CD14-positive monocyte (primary cell): Measurements from ENCODE around the gene ATP2C1. TPM values are rescaled to one million over a fixed set of nuclear protein-coding genes. Genes with fewer than 3 reads are reported as not detected.

Source experiments
- DNase-seq, 3 donors: peaks; one replicate each; pipeline ENCODE4 v3.0.0-alpha.2; 2011 to 2022
- H2AFZ ChIP-seq: 2 replicates; pipeline ENCODE4 v1.6.0; 2012; ENCODE audit warnings: mild to moderate bottlenecking, low read depth, low read length, inconsistent platforms; ENCODE audit not compliant: insufficient read depth, poor library complexity, severe bottlenecking
- H3K27ac ChIP-seq, 2 donors: 1 replicate in 1 of 2; 2 replicates in 1 of 2; pipeline ENCODE4 v1.5.1; 2012 to 2013; ENCODE audit warnings: low read length in 2 of 2, control low read depth in 1 of 2, inconsistent platforms in 1 of 2, low read depth in 1 of 2, mild to moderate bottlenecking in 1 of 2
- H3K27me3 ChIP-seq, 2 donors: one replicate each; pipeline versions ENCODE4 v1.6.0 to v1.6.1; 2011 to 2013; ENCODE audit warnings: low read length in 2 of 2; ENCODE audit not compliant: control insufficient read depth in 2 of 2, insufficient read depth in 2 of 2
- H3K36me3 ChIP-seq, 2 donors: replicated peaks in 1 of 2; 1 replicate in 1 of 2; 2 replicates in 1 of 2; pipeline versions ENCODE4 v1.5.1 to v1.6.1; 2012 to 2013; ENCODE audit warnings: low read length in 2 of 2, control low read depth in 1 of 2, inconsistent platforms in 1 of 2, mild to moderate bottlenecking in 1 of 2; ENCODE audit not compliant: insufficient read depth in 2 of 2, control insufficient read depth in 1 of 2
- H3K4me1 ChIP-seq, 2 donors: 1 replicate in 1 of 2; 2 replicates in 1 of 2; pipeline versions ENCODE4 v1.5.1 to v1.6.1; 2012 to 2013; ENCODE audit warnings: low read length in 2 of 2, control low read depth in 1 of 2, inconsistent platforms in 1 of 2, mild to moderate bottlenecking in 1 of 2, moderate library complexity in 1 of 2; ENCODE audit not compliant: insufficient read depth in 2 of 2, control insufficient read depth in 1 of 2
- H3K4me2 ChIP-seq: replicated peaks from 2 replicates; pipeline ENCODE3; 2012; ENCODE audit warnings: low read length, moderate library complexity, mild to moderate bottlenecking; ENCODE audit not compliant: poor library complexity, severe bottlenecking; ENCODE audit errors: extremely low read depth
- H3K4me3 ChIP-seq, 3 experiments: fragments of 200-600 bp in 1 of 3; sonication (generic) in 1 of 3; replicated peaks in 1 of 3; 1 replicate in 2 of 3; 2 replicates in 1 of 3; pipeline ENCODE4 v1.5.1; 2011 to 2013; ENCODE audit warnings: low read length in 3 of 3, mild to moderate bottlenecking in 3 of 3, control low read depth in 2 of 3, low read depth in 2 of 3, inconsistent platforms in 1 of 3, moderate library complexity in 1 of 3
- H3K79me2 ChIP-seq: 2 replicates; pipeline ENCODE4 v1.6.0; 2012; ENCODE audit warnings: mild to moderate bottlenecking, control low read depth, inconsistent platforms, low read length, moderate library complexity; ENCODE audit not compliant: insufficient read depth
- H3K9ac ChIP-seq: 2 replicates; pipeline ENCODE4 v1.6.0; 2017; ENCODE audit warnings: low read length, mild to moderate bottlenecking; ENCODE audit not compliant: insufficient read depth, poor library complexity, severe bottlenecking
- H3K9me3 ChIP-seq, 2 donors: replicated peaks in 1 of 2; 1 replicate in 1 of 2; 2 replicates in 1 of 2; pipeline versions ENCODE4 v1.5.1 to v1.6.1; 2012 to 2013; ENCODE audit warnings: low read length in 2 of 2, control low read depth in 1 of 2; ENCODE audit not compliant: control insufficient read depth in 1 of 2, insufficient read depth in 1 of 2
- H4K20me1 ChIP-seq: 2 replicates; pipeline ENCODE4 v1.6.0; 2012; ENCODE audit warnings: mild to moderate bottlenecking, low read length, control low read depth, moderate library complexity; ENCODE audit not compliant: insufficient read depth
- H3K27ac Mint-ChIP-seq, 7 donors: one replicate each; pipeline ENCODE4 v1.8.0; 2020; ENCODE audit warnings: mild to moderate bottlenecking in 7 of 7, mixed read lengths in 7 of 7, moderate library complexity in 6 of 7, inconsistent platforms in 2 of 7
- H3K27me3 Mint-ChIP-seq, 3 donors: one replicate each; pipeline ENCODE4 v1.8.0; 2021 to 2022; ENCODE audit warnings: low read depth in 3 of 3, mild to moderate bottlenecking in 3 of 3, mixed read lengths in 3 of 3, moderate library complexity in 3 of 3, inconsistent platforms in 1 of 3
- H3K36me3 Mint-ChIP-seq, 2 donors: one replicate each; pipeline ENCODE4 v1.8.0; 2020; ENCODE audit warnings: mixed read lengths in 2 of 2, inconsistent platforms in 1 of 2, mild to moderate bottlenecking in 1 of 2
- H3K4me1 Mint-ChIP-seq: one replicate; pipeline ENCODE4 v1.8.0; 2020; ENCODE audit warnings: mild to moderate bottlenecking, mixed read lengths
- H3K4me3 Mint-ChIP-seq, 2 donors: one replicate each; pipeline ENCODE4 v1.8.0; 2020; ENCODE audit warnings: mild to moderate bottlenecking in 2 of 2, mixed read lengths in 2 of 2, moderate library complexity in 1 of 2
- H3K9me3 Mint-ChIP-seq, 7 donors: one replicate each; pipeline ENCODE4 v1.8.0; 2020 to 2022; ENCODE audit warnings: mixed read lengths in 7 of 7, mild to moderate bottlenecking in 6 of 7, moderate library complexity in 6 of 7, inconsistent platforms in 2 of 7
- CTCF ChIP-seq: fragments of 200-600 bp; IDR thresholded peaks from one replicate; pipeline ENCODE4 v1.8.0; 2022; ENCODE audit warnings: antibody characterized with exemption, mild to moderate bottlenecking
- WGBS: methylation state at CpG from one replicate; pipeline ENCODE4 v1.1.5; 2013; ENCODE audit warnings: missing lambda C conversion rate; ENCODE audit not compliant: insufficient coverage; 5-methylcytosine and 5-hydroxymethylcytosine counted together
- intact Hi-C, 2 donors: fragments of 100-400 bp; cut with micrococcal nuclease; formaldehyde crosslinking; loops; one replicate each; pipeline versions ENCODE4 v1.15.0 to v1.15.1; 2023
- polyA plus RNA-seq, 3 donors: library from polyadenylated mRNA; depleted of rRNA in 1 of 3; unstranded in 2 of 3; stranded (reverse) in 1 of 3; fragments of 300-500 nt in 2 of 3; fragments of >200 nt in 1 of 3; fragmentation: Illumina TruSeq in 2 of 3; gene quantifications; 1 replicate in 2 of 3; 2 replicates in 1 of 3; pipeline ENCODE4 v1.2.3, GENCODE V29; 2012 to 2021

ATP2C1 gene
- polyA plus RNA-seq, 3 donors, result 11.7 to 22.0 (median 12.2) TPM

GRCh38 chr3:131007256-131007655 lies 113.4 kb downstream of the ATP2C1 start:
- no peak for TF ChIP-seq CTCF
- Mint-ChIP-seq H3K27me3 (no peaks in the 10 kb centered on the region), H3K36me3 (peaks cover 47 to 52% of the 10 kb centered on the region in 2 donors), H3K27ac (peak overlapping the region in 1 of 7 donors; percentile 54), H3K4me1 (peaks cover 6% of the 10 kb centered on the region), H3K9me3 (no peaks in the 10 kb centered on the region), H3K4me3 (no peak overlapping the region)
- Histone ChIP-seq H2AFZ (no peak overlapping the region), H3K4me2 (no peak overlapping the region), H3K4me3 (no peak overlapping the region), H3K27me3 (no peaks in the 10 kb centered on the region), H3K9ac (no peak overlapping the region), H3K36me3 (peaks cover 15 to 68% of the 10 kb centered on the region in 2 donors), H3K9me3 (no peaks in the 10 kb centered on the region), H4K20me1 (no peaks in the 10 kb centered on the region), H3K79me2 (no peaks in the 10 kb centered on the region), H3K4me1 (no peaks in the 10 kb centered on the region), H3K27ac (no peak overlapping the region)
- no peak for DNase-seq
- intact Hi-C loops, result no loop called here
- 96% methylated on average over 2 of the region's 2 CpGs for WGBS

- no peaks in the 10 kb centered on the region for H3K4me1 ChIP-seq
- no peak for TF ChIP-seq CTCF
- Mint-ChIP-seq H3K27me3 (no peaks in the 10 kb centered on the region), H3K36me3 (peaks cover 48 to 56% of the 10 kb centered on the region in 2 donors), H3K4me3 (no peak overlapping the region), H3K9me3 (no peaks in the 10 kb centered on the region), H3K27ac (no peak overlapping the region), H3K4me1 (peaks cover 6% of the 10 kb centered on the region)
- no peaks in the 10 kb centered on the region for H4K20me1 ChIP-seq
- no peak overlapping the region for H3K4me3 ChIP-seq
- no peak overlapping the region for H2AFZ ChIP-seq
- H3K9ac ChIP-seq, result no peak overlapping the region
- no CpG with 5 or more reads among the region's 2 CpGs for WGBS
- intact Hi-C loops, result no loop called here
- no peaks in the 10 kb centered on the region for H3K27me3 ChIP-seq
- peaks cover 15 to 68% of the 10 kb centered on the region in 2 donors for H3K36me3 ChIP-seq
- H3K4me2 ChIP-seq, result no peak overlapping the region
- no peak for DNase-seq
- no peaks in the 10 kb centered on the region for H3K9me3 ChIP-seq
- H3K27ac ChIP-seq, result no peak overlapping the region
- H3K79me2 ChIP-seq, result no peaks in the 10 kb centered on the region
These were observed 113.9 kb downstream of the ATP2C1 start for GRCh38 chr3:131007782-131008181.
